ENCODE data around the gene STH. TPM values are rescaled to one million over a fixed set of nuclear protein-coding genes. Genes with fewer than 3 reads are reported as not detected.

Gene STH
- total and polyA plus RNA-seq, 10 donors, result not detected

GRCh38 chr17:46030752-46031151 is 31.7 kb downstream of the STH start:
- intact Hi-C loops (cut with DNase I; ENCODE audit: low total_unique reads), result no loop called here
- H3K4me1 ChIP-seq, result peaks cover 0 to 49% (median 31%) of the 10 kb centered on the region in 6 donors
- no peak for TF ChIP-seq CTCF (IDR thresholded peaks at IDR 0.05 in 8 of 11, conservative IDR thresholded peaks at IDR 0.05 in 3 of 11)
- no peak for TF ChIP-seq POLR2A (IDR thresholded peaks at IDR 0.05)
- no peak for TF ChIP-seq POLR2AphosphoS5 (IDR thresholded peaks at IDR 0.05)
- no peaks in the 10 kb centered on the region for H3K27me3 ChIP-seq (replicated peaks in 1 of 7)
- H3K36me3 ChIP-seq, result peaks cover 4 to 100% (median 58%) of the 10 kb centered on the region in 6 donors
- 85 to 95% (median 90%) methylated on average over 3 of the region's 3 CpGs for WGBS, 5 donors
- peak; percentile 52 for DNase-seq
- H3K4me3 ChIP-seq, result no peak overlapping the region
- no peak overlapping the region for H3K27ac ChIP-seq
- no peaks in the 10 kb centered on the region for H3K9me3 ChIP-seq

DNA sequence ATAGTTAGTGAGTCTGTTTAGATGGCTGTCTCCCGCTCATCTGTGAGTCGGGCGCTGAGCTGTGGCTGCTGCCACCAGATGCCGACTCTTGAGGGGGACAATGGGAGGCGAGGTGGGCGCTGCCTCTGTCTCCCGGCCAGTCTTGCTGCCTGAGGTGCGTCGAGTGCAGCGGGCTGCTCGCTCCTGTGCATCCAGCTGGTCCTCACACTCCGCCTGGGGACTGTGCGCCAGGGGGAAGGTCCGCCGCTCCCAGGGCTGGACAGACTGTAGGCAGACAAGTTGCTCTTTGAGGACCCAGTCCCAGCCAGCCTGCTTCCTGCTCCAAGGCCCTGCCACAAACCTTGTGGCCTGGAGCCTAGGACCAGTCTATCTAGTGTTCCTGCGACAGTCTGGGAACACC is 32.4 kb downstream of the STH start:
- Histone ChIP-seq H3K4me3 (no peak overlapping the region), H3K36me3 (peaks cover 4 to 100% (median 65%) of the 10 kb centered on the region in 6 donors), H3K4me1 (peaks cover 0 to 42% (median 24%) of the 10 kb centered on the region in 6 donors), H3K9me3 (no peaks in the 10 kb centered on the region), H3K27ac (no peak overlapping the region), H3K27me3 (replicated peaks in 1 of 7) (no peaks in the 10 kb centered on the region)
- 95 to 96% (median 95%) methylated on average over 13 to 16 of the region's 16 CpGs for WGBS, 5 donors
- peak in 2 of 3 donors; percentile 37 to 71 for TF ChIP-seq POLR2AphosphoS5 (IDR thresholded peaks at IDR 0.05)
- no peak for TF ChIP-seq CTCF (IDR thresholded peaks at IDR 0.05 in 8 of 11, conservative IDR thresholded peaks at IDR 0.05 in 3 of 11)
- intact Hi-C loops (cut with DNase I; ENCODE audit: low total_unique reads), result no loop called here
- peak; percentile 65 for DNase-seq

DNA sequence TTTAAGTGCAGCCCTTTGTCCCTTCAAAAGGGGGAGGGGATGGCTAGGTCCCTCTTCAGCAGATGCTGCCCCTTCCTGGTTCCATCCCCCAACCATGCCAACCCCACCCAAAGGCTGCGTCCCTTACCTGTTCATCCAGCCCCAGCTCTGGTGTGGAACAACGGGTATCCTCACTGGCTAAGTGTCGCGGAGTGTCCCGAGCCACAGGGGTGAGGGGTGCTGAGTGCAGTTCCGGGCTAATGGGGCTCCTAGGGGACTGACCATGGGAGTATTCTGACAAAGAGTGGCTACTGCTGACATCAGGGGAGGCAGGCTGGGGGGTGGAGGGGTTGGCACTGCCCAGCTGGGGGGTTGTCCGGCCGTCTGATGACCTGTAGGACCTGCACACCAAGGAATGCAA is 32.9 kb downstream of the STH start:
- Histone ChIP-seq H3K4me3 (no peak overlapping the region), H3K36me3 (peaks cover 4 to 100% (median 70%) of the 10 kb centered on the region in 6 donors), H3K4me1 (peaks cover 0 to 37% (median 19%) of the 10 kb centered on the region in 6 donors), H3K27ac (no peak overlapping the region), H3K27me3 (replicated peaks in 1 of 7) (no peaks in the 10 kb centered on the region), H3K9me3 (no peaks in the 10 kb centered on the region)
- intact Hi-C loops (cut with DNase I; ENCODE audit: low total_unique reads), result no loop called here
- 87 to 94% (median 93%) methylated on average over 8 of the region's 8 CpGs for WGBS, 5 donors
- TF ChIP-seq POLR2A (IDR thresholded peaks at IDR 0.05) (no peak), POLR2AphosphoS5 (IDR thresholded peaks at IDR 0.05) (no peak), CTCF (IDR thresholded peaks at IDR 0.05 in 8 of 11, conservative IDR thresholded peaks at IDR 0.05 in 3 of 11) (no peak)
- peak; percentile 43 for DNase-seq

- no peaks in the 10 kb centered on the region for H3K27me3 ChIP-seq (replicated peaks in 1 of 7)
- intact Hi-C loops (cut with DNase I; ENCODE audit: low total_unique reads), result no loop called here
- TF ChIP-seq POLR2AphosphoS5 (IDR thresholded peaks at IDR 0.05) (peak in 2 of 3 donors; percentile 38 to 68), POLR2A (IDR thresholded peaks at IDR 0.05) (no peak), CTCF (IDR thresholded peaks at IDR 0.05 in 8 of 11, conservative IDR thresholded peaks at IDR 0.05 in 3 of 11) (no peak)
- peaks cover 4 to 100% (median 78%) of the 10 kb centered on the region in 6 donors for H3K36me3 ChIP-seq
- WGBS, 5 donors, result 96 to 98% (median 98%) methylated on average over 11 of the region's 11 CpGs
- peaks cover 0 to 27% (median 10%) of the 10 kb centered on the region in 6 donors for H3K4me1 ChIP-seq
- no peak overlapping the region for H3K4me3 ChIP-seq
- H3K9me3 ChIP-seq, result no peaks in the 10 kb centered on the region
- peak; percentile 58 for DNase-seq
- no peak overlapping the region for H3K27ac ChIP-seq
Measured at GRCh38 chr17:46032909-46033308, 33.9 kb downstream of the STH start.
